Measurements from ENCODE around the gene NPR2.
A peak's percentile ranks its signal among the peaks of the same experiment; 100 is the strongest.

The NPR2 gene

DNA sequence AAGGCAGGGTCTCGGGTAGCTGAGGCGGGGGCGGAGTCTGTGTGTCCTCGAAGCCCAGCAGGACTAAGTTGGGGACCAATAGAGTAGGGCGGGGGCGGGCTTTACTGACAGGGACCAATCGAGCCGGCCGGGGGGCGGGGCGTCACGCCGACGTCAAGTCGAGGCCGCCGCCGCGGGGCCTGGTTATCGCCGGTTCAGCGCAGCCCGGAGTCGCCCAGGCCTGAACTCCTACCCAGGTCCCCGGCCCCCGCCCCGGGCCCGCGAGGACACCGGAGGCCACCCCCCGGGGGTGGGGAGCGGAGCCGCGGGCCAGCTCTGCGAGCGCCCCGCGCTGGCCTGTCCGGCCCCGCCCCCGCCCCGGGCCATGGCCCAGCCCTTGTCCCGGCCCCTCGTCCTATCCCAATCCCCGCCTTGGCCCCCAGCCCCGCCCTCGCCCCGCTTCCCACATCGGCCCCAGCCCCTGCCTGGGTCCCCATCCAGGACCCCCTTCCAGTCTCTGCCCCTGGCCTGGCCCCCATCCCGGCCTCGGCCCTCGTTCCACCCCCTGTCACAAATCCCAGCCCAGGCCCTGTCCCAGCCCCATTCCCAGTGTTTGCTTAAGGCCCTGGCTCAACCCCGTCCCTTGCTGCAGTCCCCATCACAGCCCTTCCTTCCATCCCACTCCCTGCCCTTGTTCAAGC lies 37.8 kb downstream of the NPR2 start, which contains the start of gene TMEM8B:
TSS of gene TMEM8B (plus strand) at position 145 of the 680 bp plus-strand sequence. CDS start at position 365, 220 bp downstream.
- no peaks in the 10 kb centered on the region for H3K9me3 ChIP-seq (ENCODE audit: insufficient read depth, low read length, severe bottlenecking)
- H3K36me3 ChIP-seq (ENCODE audit: insufficient read depth, low read length): no peaks in the 10 kb centered on the region
- DNase-seq: peak; percentile 94
- no peaks in the 10 kb centered on the region for H3K27me3 ChIP-seq (ENCODE audit: insufficient read depth, low read length, poor library complexity)
- H3K27ac ChIP-seq (ENCODE audit: low read length): peak within 1 kb of the TSS; percentile 76
- H3K9ac ChIP-seq (ENCODE audit: low read depth, low read length): peak within 1 kb of the TSS; percentile 65
- peak; percentile 96 for ATAC-seq (ENCODE audit: insufficient read depth, low read depth)
- no peaks in the 10 kb centered on the region; the same call in 1 of the 2 replicates for H3K79me2 ChIP-seq (ENCODE audit: insufficient read depth, low read length)
- peak within 1 kb of the TSS; percentile 99 for H2AFZ ChIP-seq (ENCODE audit: low read depth, low read length)
- peak within 1 kb of the TSS; percentile 44 to 71; a peak in 3 of 4 replicates for H3K4me3 ChIP-seq (ENCODE audit: low read depth in 1 of 2, low read length in 2 of 2)
- peak within 1 kb of the TSS; percentile 92 for H3K4me2 ChIP-seq (ENCODE audit: insufficient read depth, low read length)
- H3K4me1 ChIP-seq (ENCODE audit: insufficient read depth, low read length): peaks cover 28% of the 10 kb centered on the region
- TF ChIP-seq, protein P1, sequence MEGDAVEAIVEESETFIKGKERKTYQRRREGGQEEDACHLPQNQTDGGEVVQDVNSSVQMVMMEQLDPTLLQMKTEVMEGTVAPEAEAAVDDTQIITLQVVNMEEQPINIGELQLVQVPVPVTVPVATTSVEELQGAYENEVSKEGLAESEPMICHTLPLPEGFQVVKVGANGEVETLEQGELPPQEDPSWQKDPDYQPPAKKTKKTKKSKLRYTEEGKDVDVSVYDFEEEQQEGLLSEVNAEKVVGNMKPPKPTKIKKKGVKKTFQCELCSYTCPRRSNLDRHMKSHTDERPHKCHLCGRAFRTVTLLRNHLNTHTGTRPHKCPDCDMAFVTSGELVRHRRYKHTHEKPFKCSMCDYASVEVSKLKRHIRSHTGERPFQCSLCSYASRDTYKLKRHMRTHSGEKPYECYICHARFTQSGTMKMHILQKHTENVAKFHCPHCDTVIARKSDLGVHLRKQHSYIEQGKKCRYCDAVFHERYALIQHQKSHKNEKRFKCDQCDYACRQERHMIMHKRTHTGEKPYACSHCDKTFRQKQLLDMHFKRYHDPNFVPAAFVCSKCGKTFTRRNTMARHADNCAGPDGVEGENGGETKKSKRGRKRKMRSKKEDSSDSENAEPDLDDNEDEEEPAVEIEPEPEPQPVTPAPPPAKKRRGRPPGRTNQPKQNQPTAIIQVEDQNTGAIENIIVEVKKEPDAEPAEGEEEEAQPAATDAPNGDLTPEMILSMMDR (IDR thresholded peaks at IDR 0.05; ENCODE audit: borderline replicate concordance, extremely low read depth, low read length, poor library complexity, severe bottlenecking): no peak
- no peaks in the 10 kb centered on the region for H4K20me1 ChIP-seq (ENCODE audit: insufficient read depth, low read length)

DNA sequence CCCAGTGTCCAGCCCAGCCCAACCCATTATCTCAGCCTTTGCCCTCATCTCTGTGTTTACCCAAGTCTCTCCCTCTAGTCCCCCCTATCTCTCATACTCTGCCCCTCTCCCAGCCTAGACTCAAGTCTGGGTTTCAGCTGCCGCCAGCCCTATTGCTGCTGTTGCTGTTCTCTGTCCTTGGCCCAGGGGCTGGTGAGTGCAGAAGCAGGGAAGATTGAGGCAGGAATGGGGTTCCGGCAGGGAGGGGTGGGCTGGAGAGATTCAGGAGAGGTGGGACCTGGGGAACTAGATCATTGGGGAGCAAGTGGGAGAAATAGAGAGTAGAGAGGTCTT lies 38.3 kb downstream of the NPR2 start:
- peak overlapping the region; percentile 44 to 71; a peak in 3 of 4 replicates for H3K4me3 ChIP-seq (ENCODE audit: low read depth in 1 of 2, low read length in 2 of 2)
- peak overlapping the region; percentile 65 for H3K9ac ChIP-seq (ENCODE audit: low read depth, low read length)
- no peaks in the 10 kb centered on the region for H4K20me1 ChIP-seq (ENCODE audit: insufficient read depth, low read length)
- no peaks in the 10 kb centered on the region for H3K36me3 ChIP-seq (ENCODE audit: insufficient read depth, low read length)
- no peak for DNase-seq
- H2AFZ ChIP-seq (ENCODE audit: low read depth, low read length): peak overlapping the region; percentile 65
- no peaks in the 10 kb centered on the region for H3K27me3 ChIP-seq (ENCODE audit: insufficient read depth, low read length, poor library complexity)
- H3K4me2 ChIP-seq (ENCODE audit: insufficient read depth, low read length): peak overlapping the region; percentile 92
- H3K9me3 ChIP-seq (ENCODE audit: insufficient read depth, low read length, severe bottlenecking): no peaks in the 10 kb centered on the region
- H3K27ac ChIP-seq (ENCODE audit: low read length): peak overlapping the region; percentile 60
- H3K4me1 ChIP-seq (ENCODE audit: insufficient read depth, low read length): peaks cover 28% of the 10 kb centered on the region
- no peak for ATAC-seq (ENCODE audit: insufficient read depth, low read depth)
- no peak for TF ChIP-seq EZH2 (IDR thresholded peaks at IDR 0.05; ENCODE audit: borderline replicate concordance, low read depth, low read length, severe bottlenecking)
- TF ChIP-seq, protein P1 (IDR thresholded peaks at IDR 0.05; ENCODE audit: borderline replicate concordance, extremely low read depth, low read length, poor library complexity, severe bottlenecking): no peak
- no peaks in the 10 kb centered on the region; the same call in 1 of the 2 replicates for H3K79me2 ChIP-seq (ENCODE audit: insufficient read depth, low read length)

DNA sequence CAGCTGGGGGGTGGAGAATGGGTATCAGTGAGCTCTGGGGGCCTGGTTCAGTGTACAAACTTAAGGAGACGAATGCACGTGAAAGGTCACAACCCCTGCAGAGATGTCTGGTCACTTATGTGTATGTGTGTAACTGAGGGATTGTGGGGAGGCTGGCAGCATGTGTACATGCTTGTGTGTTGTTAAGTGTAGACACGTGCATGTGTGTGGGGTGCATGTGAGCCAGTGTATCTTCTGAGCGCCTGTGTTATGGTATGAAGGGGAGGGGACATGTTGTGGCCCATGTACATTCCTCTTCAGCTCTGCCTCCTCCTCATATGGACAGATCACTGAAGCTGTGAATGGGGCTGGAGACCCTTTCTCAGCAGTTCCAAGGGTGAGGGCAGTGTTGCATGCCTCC lies 39.6 kb downstream of the NPR2 start:
- ATAC-seq (ENCODE audit: insufficient read depth, low read depth): no peak

More for the DNA sequence above, 39.6 kb downstream of the NPR2 start:
- Histone ChIP-seq H3K27ac (ENCODE audit: low read length) (no peak overlapping the region), H2AFZ (ENCODE audit: low read depth, low read length) (no peak overlapping the region), H4K20me1 (ENCODE audit: insufficient read depth, low read length) (no peaks in the 10 kb centered on the region), H3K36me3 (ENCODE audit: insufficient read depth, low read length) (no peaks in the 10 kb centered on the region), H3K9me3 (ENCODE audit: insufficient read depth, low read length, severe bottlenecking) (no peaks in the 10 kb centered on the region), H3K4me3 (ENCODE audit: low read depth in 1 of 2, low read length in 2 of 2) (no peak overlapping the region), H3K4me1 (ENCODE audit: insufficient read depth, low read length) (peaks cover 28% of the 10 kb centered on the region), H3K79me2 (ENCODE audit: insufficient read depth, low read length) (no peaks in the 10 kb centered on the region; the same call in 1 of the 2 replicates), H3K27me3 (ENCODE audit: insufficient read depth, low read length, poor library complexity) (no peaks in the 10 kb centered on the region), H3K9ac (ENCODE audit: low read depth, low read length) (no peak overlapping the region), H3K4me2 (ENCODE audit: insufficient read depth, low read length) (peak overlapping the region; percentile 92)
- DNase-seq: no peak
- no peak for TF ChIP-seq EZH2 (IDR thresholded peaks at IDR 0.05; ENCODE audit: borderline replicate concordance, low read depth, low read length, severe bottlenecking)
- TF ChIP-seq, protein P1 (IDR thresholded peaks at IDR 0.05; ENCODE audit: borderline replicate concordance, extremely low read depth, low read length, poor library complexity, severe bottlenecking): no peak

Data from DND-41 (cell line).